Effector CD8-positive, alpha-beta T cell (primary cell): ENCODE data around the gene CEACAM8.
"Not testable (repeated sequence)": the region's sequence is repeated elsewhere in the genome, so short reads cannot be mapped to it uniquely, and the experiment has no call there.

ENCODE experiments used
- DNase-seq: peaks from one replicate; lab custom pipeline; 2025; lab: John Stamatoyannopoulos, UW

Gene CEACAM8

DNA sequence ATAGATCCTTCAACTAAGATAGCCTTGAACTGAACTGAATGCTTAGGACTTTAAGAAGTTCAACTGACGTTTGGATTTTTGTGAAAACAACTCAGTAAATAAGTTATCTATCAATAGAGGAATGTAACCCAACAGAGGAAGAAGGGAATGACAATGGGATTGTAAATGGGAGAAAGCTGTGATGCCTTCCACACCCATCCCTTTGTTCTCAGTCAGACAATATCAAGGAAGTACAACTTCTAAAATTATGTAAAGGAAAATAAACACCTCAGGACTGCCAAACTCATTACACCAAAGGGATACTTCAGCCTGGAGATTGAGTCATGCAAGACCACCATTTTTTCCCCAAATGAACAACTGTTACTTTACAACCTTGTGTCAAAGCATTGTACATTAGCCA is 21.1 kb downstream of the CEACAM8 start:
- no peak for DNase-seq

DNA sequence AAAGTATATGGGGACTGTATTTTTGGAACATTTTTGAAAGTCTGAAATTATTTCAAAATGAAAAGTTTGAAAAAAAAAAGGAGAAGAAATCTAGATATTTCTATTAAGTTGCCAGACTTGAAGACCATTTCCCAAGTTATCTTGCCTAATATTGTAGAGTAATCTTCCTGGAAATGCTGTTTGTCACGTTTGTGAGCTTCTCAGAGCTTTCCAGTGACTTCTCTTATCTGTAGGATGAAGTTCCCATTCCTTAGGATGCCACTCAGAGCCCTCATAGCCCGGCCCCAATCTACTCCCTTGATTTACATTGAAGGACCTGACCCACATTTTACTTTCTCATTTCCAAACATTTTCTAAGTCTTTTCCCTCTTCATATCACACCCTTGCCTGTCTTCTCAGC is 23.6 kb downstream of the CEACAM8 start:
- DNase-seq = no peak

DNA sequence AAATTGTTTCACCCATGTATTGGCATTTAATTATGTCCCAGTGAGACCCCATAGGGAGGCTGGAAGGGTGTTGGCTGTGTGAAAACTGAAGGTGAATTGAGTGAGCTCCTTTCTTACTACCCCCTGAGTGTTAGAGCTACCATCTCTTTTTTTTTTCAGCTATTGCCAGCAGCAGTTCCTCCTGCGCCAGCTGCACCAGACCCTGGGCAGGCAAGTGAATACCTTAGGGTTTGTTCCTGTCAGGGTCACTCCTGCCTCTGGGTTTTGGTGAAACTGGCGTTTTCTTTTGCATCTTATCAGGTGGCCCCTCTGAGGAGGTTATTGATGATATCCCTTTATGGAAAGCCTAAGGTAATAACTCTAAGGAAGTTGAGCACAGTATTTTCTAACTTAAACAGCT is 25.5 kb downstream of the CEACAM8 start:
- DNase-seq = no peak

DNA sequence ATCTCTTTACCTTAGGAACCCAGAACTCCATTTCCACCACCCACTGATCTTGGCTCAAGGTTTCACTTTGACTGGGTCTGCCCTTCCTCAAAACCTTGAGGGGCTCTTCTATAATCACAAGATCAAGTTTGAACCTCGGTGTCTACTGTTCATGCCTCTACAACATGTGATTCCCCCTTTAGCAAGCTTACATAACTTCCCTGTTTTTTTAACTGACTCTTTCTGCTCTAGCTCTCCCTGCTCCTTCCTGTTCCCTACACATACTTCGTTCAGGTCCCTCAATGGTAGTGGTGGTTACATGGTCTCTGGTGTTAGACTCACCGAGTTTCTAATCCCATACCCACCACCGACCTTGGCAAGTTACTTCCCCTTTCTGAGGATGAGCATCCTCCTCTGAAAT is 26.7 kb downstream of the CEACAM8 start:
- no peak for DNase-seq

DNA sequence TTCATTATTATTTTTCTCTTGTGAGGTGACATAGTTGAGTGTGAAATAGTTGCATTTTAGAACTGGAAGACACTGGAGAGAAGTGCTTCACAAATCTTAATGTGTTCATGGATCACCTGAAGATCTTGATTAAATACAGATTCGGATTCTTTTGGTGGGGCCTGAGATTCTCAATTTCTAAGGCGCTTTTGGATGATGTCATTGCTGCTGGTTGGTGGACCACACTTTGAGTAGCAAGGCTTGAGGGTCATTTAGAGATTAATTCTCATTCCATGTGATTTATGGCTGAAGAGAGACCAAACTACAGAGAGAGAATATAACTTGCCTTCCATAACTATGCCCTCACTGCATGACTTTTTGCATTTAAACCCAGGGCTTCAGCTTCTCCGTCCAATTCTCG is 27.2 kb downstream of the CEACAM8 start:
- no peak for DNase-seq

DNA sequence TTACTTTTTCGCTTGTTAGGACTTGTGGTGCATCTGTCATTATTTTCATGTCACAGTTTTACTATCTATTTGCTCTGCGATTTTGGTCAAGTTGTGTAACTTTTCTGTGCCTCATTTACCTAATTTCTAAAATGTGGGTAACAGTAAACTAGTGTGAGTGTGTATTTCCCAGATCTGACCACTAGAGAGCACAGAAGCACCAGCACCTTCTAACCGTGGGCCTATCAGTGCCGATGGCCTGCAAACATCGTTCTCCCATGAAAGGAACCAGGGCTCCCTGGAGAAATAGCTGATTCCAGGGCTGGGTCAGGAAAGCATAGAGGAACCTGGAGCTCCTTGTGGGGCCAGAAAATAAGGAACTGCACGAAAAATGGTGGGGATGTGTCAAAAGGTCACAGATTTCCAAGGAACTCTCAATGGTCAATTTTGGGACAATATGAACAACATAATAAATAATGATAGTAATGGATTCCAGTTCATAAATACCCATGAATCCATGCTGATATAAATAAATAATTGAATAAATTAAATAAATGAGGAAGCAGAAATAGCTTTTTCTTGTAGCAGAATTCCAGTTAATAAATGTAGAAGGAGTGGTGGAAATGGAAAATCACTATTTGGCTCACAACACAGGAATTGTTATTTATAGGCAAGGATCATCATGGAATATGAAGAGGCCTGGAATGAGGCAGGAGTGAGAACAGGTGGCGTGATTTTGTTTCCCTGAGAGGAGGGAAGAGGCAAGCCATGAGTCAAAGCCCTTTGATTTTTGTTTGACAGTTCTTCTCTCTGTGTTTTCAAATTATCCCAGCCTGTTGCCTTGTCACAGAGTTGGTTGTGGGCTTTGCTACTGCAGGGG is 31.1 kb downstream of the CEACAM8 start:
- no peak for DNase-seq

DNA sequence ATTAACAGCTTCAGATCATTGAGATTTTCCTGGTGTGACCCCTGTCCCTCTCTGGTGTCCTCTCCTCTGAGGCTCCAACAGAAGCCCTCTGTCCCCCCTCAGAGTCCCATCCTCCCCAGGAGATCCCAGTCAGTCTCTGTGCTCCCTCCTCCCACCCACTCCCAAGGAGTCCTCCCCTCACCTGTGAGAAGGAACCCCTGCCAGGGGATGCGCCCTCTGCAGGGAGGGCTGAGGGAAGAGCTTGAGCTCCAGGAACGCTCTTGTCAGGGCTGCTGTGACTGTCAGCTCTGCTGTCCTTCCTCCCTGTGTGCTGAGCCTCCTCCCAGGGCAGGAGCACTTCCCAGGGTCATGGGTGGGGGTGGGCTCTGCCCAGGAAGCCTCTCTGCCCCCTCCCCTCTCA is 33.2 kb downstream of the CEACAM8 start:
- DNase-seq = no peak

DNA sequence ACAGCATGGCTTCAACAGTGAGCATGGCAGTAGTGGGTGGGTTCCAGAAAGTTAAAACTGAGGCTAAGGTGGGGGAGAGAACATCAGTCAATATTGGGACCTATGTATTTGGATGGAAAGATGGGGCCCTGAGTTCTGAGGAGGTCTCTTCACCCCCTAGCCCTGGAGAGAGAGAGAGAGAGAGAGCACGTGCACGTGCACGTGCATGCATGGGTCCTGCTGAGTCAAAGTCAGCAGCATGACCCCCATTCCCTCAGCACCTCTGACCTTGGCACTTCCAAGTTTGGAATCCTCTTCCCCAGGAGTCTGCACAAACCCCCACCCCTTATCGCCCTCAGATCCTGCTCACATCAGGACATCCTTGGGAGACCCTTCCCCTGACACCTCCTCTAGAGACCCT is 34.0 kb downstream of the CEACAM8 start:
- no peak for DNase-seq

DNA sequence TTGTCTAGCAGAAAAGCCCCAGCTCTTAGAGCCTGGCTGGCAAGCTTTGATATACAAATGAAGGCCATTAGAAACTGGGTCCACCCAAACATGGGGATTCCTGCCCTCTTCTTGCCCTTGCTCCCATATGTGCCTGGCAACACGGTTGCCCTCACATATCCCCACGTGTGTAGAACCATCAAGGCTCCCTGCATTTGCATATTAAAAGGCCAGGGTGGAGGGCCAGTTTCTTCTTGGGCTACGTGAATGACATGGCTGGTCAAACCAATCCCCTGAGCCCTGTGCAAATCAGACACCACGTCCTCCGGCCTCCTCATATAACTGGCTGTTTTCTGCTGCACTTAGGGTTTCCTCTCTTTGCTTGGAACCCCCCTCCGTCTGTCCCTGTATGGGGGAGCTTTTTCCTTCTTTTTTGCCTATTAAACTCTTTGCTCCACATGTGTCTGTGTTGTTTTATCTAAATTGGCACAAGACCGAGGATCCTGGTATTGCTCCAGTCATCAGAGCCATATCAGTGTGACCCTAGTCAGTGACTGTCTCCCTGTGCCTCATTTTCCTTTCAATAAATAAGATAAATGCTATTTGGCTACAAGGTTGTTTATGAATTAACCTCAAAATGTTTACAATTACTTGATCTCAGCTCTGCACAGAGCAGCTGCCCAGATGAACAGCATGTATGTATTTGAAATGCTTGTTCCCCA is 36.1 kb downstream of the CEACAM8 start:
- DNase-seq = no peak

DNA sequence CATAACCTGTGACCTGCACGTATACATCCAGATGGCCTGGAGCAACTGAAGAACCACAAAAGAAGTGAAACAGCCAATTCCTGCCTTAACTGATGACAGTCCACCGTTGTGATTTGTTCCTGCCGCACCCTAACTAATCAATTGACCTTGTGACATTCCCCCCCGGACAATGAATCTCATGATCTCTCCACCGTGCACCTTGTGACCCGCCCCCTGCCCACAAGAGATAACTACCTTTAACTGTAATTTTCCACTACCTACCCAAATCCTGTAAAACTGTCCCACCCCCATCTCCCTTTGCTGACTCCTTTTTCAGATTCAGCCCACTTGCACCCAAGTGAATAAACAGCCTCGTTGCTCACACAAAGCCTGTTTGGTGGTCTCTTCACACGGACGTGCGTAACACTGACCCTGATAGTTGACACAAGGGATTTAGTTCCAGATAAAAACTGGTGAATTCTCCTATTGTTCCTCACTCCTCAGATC is 37.3 kb downstream of the CEACAM8 start:
- not testable (repeated sequence) for DNase-seq

DNA sequence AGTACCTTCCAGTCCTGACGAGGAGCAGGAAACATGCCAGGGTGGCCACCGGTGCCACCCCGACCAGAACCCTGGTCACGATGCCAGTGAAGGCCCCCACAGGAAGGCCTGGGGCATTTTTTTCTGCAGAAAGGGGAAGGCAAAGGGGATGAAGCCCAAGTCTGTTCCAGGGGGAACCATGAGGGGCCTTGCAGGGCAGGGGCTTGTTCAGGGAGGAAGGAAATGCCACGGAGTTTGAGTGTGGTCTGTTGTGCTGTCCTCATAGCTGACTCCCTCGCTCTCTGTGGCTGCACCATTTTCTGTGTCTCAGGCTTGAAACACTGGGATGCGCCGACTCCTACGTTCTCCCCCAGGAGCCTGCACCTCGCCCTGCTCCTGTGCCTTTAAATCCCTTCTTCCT is 38.9 kb downstream of the CEACAM8 start:
- no peak for DNase-seq

DNA sequence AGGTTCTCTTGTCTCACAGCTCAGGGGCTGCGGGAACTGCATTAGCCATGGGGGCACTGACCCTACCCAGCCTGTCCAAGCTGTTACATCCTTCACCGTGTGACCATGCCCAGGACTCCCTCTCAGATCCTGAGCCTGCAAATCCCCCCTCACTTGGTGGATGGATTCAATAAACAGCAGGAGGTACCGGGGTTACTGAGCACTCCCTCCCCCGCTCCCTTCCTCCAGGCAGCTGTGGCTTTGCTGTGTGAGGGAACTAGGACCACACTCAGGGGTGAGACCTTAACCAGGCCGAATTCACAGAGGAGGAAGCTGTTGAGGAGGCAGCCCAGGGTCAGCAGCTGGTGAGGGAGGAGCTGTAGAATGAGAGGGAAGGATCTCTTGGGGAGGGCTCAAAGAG is 39.4 kb downstream of the CEACAM8 start:
- no peak for DNase-seq

DNA sequence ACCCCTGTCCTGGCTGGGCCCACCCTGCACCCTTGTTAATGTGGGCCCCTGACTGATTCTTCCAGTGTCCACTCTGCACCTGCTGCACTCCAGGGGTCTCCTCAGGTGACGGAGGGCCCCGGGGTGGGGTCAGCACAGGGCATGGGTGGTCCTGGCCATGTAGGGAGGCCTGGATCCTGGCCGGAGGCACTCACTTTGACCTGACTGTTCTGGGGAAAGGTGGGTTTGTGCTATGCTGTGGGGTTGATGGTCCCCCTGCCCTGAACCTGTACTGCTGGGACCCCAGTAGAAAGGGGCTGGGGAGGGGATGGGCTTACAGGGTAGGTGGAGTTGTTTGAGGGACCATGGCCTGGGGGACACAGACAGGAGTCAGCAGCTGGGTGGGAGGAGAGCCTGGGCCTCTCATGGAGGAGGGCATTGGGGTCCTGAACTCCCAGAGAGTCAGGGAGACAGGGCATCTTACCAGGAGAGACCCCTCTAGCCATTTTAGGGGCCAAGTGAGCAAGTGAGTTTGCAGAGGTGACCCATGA is 40.6 kb downstream of the CEACAM8 start:
- no peak for DNase-seq

DNA sequence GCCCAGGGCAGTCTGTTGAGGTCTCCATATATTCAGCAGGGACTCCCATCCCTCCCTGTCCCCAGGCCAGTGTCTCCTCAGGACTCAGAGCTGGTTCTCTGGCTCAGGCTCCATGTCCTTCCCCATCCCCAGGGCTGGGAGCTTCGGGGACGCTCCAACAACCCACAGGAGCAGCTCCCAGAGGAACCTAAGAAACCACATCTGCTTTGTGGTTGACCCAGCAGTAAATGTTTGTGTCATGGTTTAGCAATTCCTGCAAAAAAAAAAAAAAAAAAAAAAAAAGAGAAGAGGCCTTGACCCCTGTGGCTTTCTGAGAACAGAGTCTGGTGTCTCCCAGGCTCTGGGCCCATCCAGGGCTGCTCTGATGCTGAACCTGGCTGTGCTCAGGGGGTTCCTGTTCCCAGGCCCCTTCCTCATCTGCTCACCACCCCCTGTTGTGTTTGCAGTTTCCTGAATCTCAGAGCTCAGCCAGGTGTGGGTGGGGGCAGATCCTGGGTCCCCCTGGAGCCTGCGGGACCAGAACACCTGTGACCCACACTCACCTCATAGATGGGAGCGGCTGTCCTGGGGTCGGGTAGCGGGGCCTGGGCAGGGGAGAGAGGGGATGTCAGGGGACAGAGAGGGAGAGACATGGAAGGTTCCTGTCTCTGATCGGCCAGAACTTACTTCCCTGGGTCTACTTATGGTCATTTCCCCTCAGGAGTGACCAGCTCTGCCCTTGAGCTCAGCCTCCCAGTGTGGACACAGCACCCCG is 41.3 kb downstream of the CEACAM8 start:
- no peak for DNase-seq

DNA sequence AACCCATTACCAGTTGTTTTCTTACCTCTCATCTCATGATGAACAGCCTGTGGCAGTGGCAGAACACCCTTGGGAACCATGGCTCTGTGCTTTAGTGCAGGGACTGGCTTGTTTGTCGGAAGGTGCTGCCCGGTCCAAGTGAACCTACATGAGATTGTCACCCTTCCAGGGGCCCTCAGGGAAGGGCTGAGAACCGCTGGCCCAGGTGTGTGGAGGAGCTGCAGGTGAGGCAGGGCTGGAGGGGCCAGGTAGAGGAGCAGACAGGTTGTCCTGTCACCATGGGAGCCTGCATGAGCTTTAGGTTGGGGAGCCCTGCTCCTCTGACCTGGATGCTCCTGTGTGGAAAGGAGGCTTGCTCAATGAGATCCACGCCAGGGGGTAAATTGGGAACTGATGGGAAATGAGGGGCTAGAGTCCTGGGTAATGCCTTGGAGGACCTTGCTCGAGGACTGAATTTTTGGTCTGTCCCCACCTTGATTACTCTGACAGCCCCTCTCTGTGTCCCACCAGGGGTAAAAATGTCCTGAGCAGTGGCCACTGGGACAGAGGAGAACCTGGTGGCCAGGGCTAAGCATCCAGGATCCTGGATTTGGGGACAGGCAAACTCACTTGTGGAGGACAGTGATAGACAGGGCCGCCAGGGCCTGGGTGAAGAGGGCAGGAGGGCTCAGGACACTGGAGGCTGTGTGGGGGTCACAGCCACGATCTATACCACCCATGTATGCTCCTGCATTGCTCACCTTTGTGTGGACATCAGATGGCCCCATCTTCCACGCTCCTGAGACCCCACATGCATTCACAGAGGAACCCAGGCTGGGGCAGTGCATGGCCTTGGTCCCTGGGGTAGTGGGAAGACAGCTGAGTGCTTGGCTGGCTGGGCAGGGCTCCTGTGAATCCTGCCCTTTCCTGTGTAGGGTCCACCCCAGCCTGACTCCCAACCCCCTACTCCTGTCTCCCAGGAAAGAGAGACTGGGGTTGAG is 42.3 kb downstream of the CEACAM8 start:
- DNase-seq = no peak

DNA sequence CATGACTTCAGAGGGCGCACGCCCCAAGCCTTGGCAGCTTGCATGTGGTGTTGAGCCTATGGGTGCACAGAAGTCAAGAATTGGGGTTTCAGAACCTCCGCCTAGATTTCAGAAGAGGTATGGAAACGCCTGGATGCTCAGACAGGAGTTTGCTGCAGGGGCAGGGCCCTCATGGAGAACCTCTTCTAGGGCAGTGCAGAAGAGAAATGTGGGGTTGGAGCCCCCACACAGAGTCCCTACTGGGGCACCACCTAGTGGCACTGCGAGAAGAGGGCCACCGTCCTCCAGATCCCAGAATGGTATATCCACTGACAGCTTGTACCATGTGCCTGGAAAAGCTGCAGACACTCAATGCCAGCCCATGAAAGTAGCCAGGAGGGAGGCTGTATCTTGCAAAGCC is 44.2 kb downstream of the CEACAM8 start:
- not testable (repeated sequence) for DNase-seq

DNA sequence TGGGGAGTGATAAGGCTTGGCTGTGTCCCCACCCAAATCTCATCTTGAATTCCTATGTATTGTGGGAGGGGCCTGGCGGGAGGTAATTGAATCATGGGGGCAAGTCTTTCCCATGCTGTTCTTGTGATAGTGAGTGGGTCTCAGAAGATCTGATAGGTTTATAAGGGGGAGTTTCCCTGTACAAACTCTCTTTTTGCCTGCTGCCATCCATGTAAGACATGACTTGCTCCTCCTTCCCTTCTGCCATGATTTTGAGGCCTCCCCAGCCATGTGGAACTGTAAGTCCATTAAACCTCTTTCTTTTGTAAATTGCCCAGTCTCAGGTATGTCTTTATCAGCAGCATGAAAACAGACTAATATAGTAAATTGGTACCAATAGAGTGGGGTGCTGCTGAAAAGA is 45.7 kb downstream of the CEACAM8 start:
- not testable (repeated sequence) for DNase-seq

DNA sequence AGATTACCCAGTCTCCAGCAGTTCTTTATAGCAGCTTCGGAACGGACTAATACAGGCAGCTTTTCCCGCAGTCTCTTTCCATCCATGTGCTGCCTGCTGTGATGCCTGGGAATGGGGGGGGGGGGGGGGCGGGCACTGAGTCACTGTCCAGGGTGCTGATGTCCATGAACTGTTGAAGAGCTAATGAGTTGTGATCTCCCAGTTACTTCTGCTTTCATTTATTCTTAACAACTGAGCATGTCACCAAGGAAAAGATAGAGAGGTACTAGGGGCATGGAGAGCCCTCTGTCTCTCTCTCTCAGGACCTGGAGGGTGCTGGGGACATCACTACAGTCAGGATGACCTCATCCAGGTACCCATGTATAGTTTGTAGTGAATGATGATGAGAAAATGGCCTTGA is 46.2 kb downstream of the CEACAM8 start:
- no peak for DNase-seq

DNA sequence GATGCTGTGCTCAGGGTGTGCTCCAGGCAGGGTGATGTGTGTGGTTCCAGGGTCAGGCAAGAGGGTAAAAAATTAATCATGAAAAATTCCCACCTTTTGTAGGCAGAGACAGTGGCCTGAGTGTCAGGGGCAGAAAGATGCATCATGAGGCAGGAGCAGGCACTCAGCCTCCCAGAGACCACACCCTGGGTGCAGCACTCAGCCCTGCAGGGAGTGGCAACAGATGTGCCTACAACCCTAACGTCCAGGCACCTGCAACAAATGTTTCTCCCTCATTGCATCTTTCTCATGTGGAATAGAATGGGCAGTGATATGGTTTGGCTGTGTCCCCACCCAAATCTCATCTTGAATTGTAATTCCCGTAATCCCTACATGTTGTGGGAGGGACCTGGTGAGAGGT is 46.8 kb downstream of the CEACAM8 start:
- no peak for DNase-seq

DNA sequence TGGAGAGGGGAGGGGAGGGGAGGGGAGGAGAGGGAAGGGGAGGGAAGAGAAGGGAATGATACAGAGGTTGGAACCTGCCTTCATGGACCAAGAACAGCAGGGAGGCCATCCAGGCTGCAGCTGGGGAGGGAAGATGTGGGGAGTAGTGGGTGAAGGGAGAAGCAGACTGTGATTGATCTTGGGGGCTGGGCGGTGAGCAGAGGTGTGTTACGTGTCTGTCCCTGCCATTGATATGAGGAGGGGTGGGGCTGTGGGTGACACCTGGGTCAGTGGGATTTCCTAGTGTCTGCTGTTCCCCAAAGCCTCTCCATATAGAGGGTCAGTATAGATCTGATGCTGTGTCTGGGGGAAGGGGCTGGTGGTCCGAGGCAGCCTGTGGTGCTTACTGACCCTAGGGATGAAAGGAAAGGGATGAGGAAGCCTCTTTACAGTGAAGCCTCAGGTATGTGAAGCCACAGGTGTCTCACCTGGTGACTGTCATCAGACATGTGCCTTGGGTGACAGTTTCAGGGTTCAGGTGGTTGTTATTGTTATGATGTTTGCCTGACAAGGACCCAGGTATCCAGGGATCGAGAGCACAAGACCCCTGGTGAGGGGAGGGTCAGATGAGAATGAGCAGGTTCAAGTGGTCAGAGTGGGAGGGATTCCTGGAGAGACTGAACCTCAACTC is 47.8 kb downstream of the CEACAM8 start:
- DNase-seq = no peak

DNA sequence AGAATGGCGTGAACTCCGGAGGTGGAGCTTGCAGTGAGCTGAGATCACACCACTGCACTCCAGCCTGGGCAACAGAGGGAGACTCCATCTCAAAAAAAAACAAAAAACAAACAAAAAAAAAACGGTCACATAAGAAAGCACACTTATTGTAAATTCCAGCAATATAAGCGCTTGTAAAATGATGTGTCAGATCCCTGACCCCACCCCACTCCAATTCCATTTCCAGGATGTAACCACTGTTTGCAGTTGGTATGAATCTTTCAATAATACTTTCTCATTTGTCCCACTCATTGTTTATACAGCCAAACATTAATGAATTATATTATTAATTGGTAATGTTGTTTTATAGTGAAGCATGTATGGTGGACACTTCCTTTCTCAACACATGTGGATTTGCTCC is 50.6 kb downstream of the CEACAM8 start:
- DNase-seq = no peak
